NCI-H1105 treated with DMSO at 0.1 percent for 48 hours (cell line): Measurements from ENCODE around the gene ACY1.
"Not testable (repeated sequence)": the region's sequence is repeated elsewhere in the genome, so short reads cannot be mapped to it uniquely, and the experiment has no call there.

Source experiments
- DNase-seq: peaks from one replicate; lab custom pipeline; 2025; lab: John Stamatoyannopoulos, UW

The ACY1 gene

DNA sequence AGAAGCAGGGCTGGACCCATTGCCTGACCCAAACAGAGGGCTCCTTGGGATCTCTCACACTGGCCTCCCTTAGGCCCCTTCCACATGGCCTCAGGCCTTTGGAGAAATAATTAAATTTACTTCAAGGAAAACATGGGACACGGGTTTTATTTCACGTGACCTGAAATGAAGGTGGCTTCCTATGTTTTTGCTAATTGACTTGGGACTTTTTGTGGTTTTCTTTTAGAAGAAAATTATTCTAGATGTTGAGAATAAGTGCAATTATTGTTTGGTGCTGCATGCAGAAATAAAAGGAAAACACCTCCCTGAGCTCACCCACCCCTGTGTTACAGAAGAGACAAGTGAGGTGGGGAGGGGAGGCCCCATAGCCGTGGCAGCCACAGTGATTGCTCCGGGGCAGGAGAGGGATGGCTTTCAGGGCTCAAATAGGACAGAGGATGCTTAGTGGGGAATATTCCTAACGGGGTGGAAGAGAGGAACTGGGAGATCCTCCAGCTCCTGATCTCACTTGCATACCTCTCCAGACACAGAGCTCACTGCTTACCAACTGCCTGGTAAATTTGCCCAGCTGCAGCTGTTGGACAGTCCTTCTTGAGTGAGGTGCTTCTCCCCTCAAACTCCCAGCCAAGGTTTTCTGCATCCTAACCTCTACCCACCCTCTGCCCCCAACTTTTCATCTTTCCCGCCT lies 41.6 kb downstream of the ACY1 start:
- no peak for DNase-seq

DNA sequence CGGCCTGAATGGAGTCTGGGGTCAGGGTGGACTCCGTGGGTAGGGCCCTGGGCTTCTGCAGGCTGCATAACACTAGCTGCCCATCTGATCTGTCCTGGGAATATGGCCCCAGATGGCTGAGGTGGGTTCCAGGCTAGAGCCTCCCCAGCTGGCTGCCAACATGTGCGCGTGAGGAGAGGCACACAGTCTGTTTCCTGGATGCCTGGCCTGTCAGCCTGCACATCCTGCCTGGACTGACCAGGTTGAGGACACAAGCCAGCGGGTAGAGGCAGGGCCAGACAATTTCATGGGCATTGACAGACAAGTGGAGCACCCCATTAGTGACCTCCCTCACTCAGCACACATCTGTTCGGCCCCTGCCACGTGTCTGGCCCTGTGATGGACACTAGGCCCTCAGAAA lies 42.1 kb downstream of the ACY1 start:
- no peak for DNase-seq

DNA sequence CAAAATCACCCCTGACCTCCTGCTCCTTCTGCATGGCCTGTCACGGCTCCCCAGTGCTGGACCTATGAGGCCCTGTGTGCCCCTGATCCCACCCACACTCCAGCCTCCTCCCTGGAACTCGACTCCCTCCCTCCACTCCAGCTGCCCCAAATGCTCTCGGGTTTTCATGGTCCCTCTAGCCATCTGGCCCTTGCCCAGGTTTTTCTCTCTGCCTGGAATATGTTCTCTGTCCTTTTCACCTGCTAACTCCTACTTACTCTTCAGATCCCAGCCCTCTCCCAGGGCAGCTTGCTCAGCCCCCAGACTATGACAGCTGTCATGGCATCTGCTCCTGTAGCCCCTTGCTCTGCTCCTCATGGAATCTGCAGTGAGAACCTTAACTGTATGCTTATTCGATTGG lies 42.7 kb downstream of the ACY1 start:
- no peak for DNase-seq

DNA sequence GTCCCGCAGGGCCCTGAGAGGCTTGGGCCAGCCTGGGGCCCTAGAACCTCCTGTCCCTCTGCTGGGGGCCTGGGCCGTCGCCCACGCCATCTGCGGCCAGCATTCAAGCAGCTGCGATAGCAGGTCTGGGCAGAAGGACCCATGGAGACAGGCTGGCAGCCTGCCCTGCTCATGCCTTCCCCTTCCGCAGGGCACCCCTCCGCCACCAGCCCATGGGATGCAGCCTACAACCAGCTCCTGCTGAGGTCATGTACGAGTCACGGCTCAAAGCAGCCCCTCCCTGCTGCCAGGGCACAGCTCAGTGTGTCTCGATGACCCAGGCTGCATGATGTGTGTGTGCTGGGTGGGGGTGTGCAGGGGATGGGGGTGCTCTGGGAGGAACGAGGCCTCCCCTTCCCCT lies 45.2 kb downstream of the ACY1 start:
- DNase-seq = no peak

DNA sequence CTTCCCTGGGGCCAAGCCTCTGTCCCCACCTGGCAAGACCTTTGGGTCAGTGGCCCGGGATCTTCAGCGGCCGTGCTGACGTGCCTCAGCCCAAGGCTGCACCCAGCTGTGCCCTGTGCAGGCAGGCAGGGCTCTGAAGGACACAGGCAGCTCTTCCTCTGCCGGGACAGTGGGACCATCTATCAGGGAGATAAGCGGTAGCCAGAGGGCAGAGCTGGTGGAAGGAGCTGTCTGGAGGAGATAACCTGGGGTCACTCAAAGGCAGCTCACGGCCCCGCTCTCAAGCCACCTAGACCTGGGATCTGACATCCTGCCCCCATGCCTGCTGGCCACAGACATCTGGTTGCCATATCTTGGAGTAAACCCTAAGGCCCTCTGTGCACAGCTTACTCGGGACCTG lies 45.7 kb downstream of the ACY1 start:
- no peak for DNase-seq

DNA sequence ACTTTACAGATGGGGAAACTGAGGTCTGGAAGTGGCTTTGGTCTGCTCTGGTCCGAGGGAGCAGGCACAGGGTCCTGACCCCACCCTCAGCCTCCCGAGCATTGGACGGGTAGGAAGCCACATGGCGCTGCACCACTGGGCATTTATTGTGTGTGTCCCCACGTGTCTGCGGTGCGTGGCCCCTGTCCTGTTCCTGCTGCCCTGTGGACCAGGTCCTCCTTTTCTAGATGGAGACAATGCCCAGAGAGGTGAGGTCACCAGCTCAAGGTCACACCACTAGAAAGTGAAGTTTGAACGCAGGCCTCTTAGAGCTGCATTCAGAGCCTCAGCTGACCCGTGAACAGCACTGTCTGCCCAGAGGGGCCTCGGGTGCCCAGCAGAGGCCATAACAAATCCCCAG lies 46.2 kb downstream of the ACY1 start:
- no peak for DNase-seq

DNA sequence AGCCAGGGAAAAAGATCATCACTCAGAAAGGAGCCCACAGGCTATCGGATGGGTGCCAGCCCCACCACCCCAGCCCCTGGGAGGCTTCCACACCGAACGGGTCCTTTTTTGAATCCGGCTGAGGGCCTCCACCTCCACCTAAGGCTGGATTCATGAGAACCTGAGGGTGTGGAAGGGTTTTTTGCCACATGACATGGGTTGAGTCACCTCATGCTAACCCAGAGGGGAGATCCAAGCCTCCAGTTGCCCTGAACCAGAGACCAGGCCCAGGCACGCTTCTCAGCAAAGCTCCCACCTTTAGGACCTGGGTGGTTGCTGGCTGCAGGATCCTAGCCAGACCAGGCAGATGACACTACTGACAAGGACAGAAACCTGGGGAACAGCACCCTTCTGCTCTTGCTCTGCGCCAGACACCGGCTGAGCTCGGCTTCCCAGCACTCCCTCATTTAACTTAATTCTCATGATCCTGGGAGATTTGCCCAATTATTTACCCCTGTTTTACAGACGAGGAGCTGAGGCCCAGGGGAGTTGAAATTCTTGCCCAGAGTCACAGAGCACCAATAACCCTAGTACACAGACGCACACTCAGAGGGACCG lies 47.5 kb downstream of the ACY1 start:
- DNase-seq = no peak

DNA sequence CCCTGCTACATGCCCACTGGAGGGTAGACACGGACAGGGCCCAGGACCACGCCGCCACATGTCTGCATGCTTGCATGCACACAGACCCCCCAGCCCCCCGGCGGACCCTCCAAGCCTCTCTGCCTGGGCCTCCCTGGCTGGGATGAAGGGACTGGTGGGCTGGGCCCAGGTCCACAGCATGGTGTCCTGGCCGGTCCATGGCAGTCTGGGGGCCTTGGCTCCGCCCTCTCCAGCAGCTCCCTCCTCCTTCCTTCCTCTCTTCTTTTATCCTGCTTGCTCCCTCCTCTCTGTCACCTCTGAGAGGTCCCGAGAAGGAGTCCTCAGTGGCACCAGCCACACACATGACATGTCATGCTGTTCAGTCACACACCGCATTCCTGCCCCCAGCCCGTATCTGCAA lies 48.6 kb downstream of the ACY1 start:
- no peak for DNase-seq

DNA sequence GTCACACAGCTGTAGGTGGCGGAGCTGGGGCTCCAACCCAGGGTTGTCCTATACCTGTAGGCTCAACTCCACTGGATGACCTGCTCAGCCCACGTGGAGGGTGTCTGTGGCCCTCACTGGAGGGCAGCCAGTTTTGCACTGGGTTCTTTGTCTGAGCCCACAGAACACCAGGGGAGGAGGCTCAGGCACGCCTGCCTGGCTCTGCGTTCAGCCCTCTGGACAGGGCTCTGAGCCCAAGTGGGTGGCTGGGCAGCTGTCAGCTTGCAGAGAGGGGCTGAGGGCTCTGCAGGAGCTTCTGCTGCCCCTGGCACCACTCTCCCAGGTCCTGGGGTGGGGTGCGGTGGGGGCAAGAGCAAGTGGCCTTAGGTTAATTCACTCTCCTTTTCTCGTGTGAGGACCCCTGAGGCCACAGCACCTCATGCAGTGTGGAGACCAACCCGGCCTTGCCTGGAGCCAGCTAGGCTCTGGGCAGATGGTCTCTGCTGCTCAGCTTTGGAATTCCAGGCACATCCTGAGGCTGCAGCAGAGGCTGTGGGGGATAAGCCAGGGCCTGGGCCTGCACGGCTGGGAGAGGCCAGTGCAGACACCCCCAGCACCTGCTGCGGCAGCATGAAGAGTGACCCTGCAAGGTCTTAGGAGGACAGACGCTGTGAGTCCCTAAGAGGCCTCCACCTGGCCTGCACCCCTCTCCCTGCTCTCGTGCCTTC lies 49.5 kb downstream of the ACY1 start:
- DNase-seq = no peak

DNA sequence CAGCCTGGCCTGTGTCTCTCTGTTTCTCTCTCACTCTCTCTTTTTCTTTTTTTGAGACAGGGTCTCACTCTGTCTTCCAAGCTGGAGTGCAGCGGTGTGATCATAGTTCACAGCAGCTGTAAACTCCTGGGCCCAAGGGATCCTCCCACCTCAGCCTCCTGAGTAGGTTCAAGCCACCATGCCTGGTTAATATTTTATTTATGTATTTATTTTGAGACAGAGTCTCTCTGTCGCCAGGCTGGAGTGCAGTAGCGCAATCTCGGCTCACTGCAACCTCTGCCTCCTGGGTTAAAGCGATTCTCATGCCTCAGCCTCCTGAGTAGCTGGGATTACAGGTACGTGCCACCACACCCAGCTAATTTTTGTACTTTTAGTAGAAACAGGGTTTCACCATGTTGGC lies 50.4 kb downstream of the ACY1 start:
- DNase-seq = not testable (repeated sequence)

DNA sequence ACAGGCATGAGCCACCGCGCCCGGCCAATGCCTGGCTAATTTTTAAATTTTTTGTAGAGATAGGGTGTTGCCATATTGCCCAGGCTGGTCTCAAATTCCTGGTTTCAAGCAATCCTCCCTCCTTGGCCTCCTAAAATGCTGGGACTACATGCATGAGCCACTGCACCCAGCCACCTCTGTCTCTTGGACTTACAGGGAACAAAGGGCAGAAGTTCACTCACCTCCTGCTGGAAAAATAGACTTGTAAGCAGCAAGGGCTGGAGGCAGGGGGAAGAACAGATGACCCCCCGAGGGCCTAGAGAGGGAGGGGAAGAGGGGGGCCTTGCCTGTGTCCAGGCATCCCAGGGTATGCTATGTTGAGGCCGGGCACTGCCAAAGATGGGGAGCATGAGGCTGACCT lies 50.9 kb downstream of the ACY1 start:
- DNase-seq = no peak

DNA sequence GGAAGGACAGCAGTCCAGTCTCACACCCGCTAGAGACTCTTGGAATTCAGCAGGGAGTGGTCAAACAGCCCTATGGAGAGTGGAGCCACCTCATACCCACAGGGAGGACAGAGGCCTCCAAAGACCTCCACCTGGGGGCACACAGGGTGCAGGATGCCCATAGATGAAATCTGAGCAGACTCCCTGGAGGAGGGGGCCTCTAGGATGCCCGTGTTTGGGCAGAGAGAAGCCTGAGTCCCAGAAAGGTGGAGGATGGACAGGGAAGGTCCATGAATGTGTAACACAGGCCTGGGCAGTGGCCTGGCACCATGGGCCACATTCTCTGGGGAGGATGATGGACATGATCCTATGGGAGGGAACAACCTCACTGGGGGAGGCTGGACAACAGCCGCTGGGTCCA lies 51.3 kb downstream of the ACY1 start:
- DNase-seq = no peak

DNA sequence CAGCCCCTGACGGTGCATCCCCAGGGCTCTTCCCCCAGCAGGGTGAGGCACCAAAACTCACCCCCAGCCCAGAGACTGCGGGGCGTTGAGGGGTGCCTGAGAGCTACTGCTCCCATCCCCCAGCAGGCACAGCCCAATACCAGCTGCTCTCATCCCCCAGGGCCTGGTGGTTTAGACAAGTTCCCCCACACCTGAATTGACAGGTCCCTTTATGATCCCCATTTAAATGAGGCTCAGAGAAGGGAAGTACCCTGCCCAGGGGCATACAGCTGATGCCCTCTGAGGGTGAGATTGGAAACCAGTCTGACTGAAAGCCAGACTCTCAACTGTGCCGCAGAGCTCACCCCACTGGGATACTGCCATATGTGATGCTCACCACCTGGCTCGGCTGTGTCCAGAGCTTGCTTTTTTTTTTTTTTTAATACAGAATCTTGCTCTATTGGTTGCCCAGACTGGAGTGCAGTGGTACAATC lies 52.9 kb downstream of the ACY1 start:
- no peak for DNase-seq

DNA sequence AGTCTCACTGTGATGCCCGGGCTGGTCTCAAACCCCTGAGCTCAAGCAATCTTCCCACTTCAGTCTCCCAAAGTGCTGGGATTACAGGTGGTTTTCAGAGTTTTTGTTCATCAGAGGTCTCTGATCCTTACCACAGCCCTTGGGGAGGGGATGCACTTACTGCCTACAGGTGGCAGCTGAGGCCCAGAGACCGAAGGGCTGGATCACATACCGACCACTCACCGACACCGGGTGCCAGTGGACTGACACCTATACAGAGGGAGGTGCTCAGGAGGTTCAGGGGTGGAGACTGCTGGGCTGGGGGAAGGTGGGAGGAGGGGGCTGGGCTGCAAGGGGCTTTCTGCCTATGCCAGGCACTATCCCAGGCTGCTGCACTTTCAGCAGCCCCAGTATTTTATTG lies 53.5 kb downstream of the ACY1 start:
- DNase-seq = no peak

DNA sequence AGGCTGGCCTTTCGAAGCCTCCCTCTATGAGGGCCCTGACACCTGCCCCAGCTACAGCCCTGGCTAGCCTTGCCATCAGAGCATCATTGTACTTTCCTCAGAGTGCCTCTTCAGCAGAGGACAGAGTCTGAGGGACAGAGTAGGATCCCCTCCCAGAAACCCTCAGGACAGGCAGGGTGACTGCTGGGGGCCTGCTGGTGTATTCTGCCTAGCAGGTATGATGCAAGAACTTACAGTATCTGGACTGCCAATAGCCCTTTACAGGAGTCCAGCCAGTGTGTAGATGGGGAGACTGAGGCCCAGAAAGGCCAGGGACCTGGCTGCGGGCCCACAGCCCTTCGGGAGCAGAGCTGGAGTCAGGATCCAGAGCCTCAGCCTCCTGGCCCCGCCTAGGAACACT lies 54.0 kb downstream of the ACY1 start:
- DNase-seq = no peak

DNA sequence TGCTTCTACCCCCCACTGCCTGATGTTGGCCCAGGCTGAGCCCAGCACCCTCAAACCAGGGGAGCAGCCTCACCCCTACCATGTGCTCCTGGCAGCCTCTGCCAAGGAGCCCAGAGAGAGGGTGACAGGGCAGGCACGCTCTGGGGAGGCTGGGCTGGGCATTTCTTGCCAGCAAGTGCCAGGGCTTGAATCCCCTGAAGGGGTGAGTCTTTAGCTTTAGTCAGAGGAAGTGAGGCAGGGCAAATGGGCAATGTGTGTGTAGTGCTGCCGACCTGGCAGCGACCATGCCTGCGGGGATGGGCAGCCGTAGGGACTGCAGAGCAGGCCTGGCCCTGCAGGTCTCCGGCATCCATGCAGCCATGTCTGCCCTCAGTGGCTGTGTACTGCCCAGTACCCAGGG lies 54.9 kb downstream of the ACY1 start:
- no peak for DNase-seq
